Heart left ventricle (tissue), 16 donors: ENCODE measurements around the gene TERT. TPM values are rescaled to one million over a fixed set of nuclear protein-coding genes. Genes with fewer than 3 reads are reported as not detected.

Experiments used
- ATAC-seq, 4 donors: fragments of 200-7000 bp; cut with Tn5 transposase; one replicate each; pipeline ENCODE4 v1.9.1; 2020 to 2022; ENCODE audit warnings: moderate library complexity in 4 of 4, mild to moderate bottlenecking in 3 of 4, moderate number of reproducible peaks in 1 of 4
- DNase-seq, 5 donors: peaks; one replicate each; pipeline ENCODE4 v3.0.0-alpha.2; 2020
- H3K27ac ChIP-seq, 12 donors: fragments of 200-600 bp; sonication (generic) in 4 of 12; one replicate each; pipeline versions ENCODE4 v1.5.0 to v1.8.0; 2016 to 2022; ENCODE audit warnings: mild to moderate bottlenecking in 2 of 12
- H3K27me3 ChIP-seq, 9 donors: fragments of 200-600 bp; sonication (generic) in 2 of 9; one replicate each; pipeline versions ENCODE4 v1.5.1 to v1.8.0; 2016 to 2022; ENCODE audit warnings: mild to moderate bottlenecking in 3 of 9
- H3K36me3 ChIP-seq, 9 donors: fragments of 200-600 bp; sonication (generic) in 2 of 9; one replicate each; pipeline versions ENCODE4 v1.5.0 to v1.8.0; 2018 to 2022; ENCODE audit warnings: mild to moderate bottlenecking in 2 of 9
- H3K4me1 ChIP-seq, 12 donors: fragments of 200-600 bp; sonication (generic) in 4 of 12; one replicate each; pipeline versions ENCODE4 v1.5.0 to v1.8.0; 2016 to 2022; ENCODE audit warnings: mild to moderate bottlenecking in 3 of 12
- H3K4me3 ChIP-seq, 12 donors: fragments of 200-600 bp; sonication (generic) in 4 of 12; one replicate each; pipeline versions ENCODE4 v1.5.0 to v1.8.0; 2017 to 2022; ENCODE audit warnings: mild to moderate bottlenecking in 9 of 12, moderate library complexity in 4 of 12
- H3K9me3 ChIP-seq, 12 donors: fragments of 200-600 bp; sonication (generic) in 4 of 12; one replicate each; pipeline versions ENCODE4 v1.5.0 to v1.8.0; 2016 to 2022; ENCODE audit warnings: mild to moderate bottlenecking in 1 of 12
- POLR2A ChIP-seq, 2 donors: fragments of 450-650 bp; IDR thresholded peaks; one replicate each; pipeline ENCODE4 v1.6.1; 2017; ENCODE audit warnings: antibody characterized with exemption in 2 of 2, mild to moderate bottlenecking in 2 of 2, moderate library complexity in 2 of 2
- WGBS, 4 donors: extraction: QIAGEN DNeasy Blood & Tissue Kit in 2 of 4; methylation state at CpG; one replicate each; pipeline versions ENCODE4 v1.1.5 to v1.1.7; 2013 to 2018; 5-methylcytosine and 5-hydroxymethylcytosine counted together
- intact Hi-C, 10 donors: fragments of 100-400 bp; cut with DNase I; formaldehyde crosslinking; loops; one replicate each; pipeline versions ENCODE4 v1.11.1 to v1.14.2; 2022
- polyA plus RNA-seq, 2 donors: library from polyadenylated mRNA; stranded (reverse); fragments of 200-250 nt; gene quantifications; one replicate each; pipeline ENCODE4 v1.2.3, GENCODE V29; 2013
- total RNA-seq, 9 donors: library from RNA; depleted of rRNA in 2 of 9; stranded (reverse); fragments of >200 nt in 2 of 9; fragmentation: NEBNext Ultra II Directional in 3 of 9; extraction: Animal tissue kit (Norgen Biotek cat#: 25700) in 3 of 9; gene quantifications; one replicate each; pipeline versions ENCODE4 v1.1.0 to v1.2.4, GENCODE V29; 2016 to 2023
- TF ChIP-seq, protein P1 (sequence below), 12 donors: fragments of 200-600 bp; sonication (generic) in 4 of 12; IDR thresholded peaks; one replicate each; pipeline versions ENCODE4 v1.5.0 to v1.8.0; 2018 to 2022; ENCODE audit warnings: antibody characterized with exemption in 12 of 12, mild to moderate bottlenecking in 5 of 12
- donor health status: ischemic (EF 13 %, LVEDD 7.1; RV severe dilation, severe dysfunction).
- donor health status: healthy with polysubstance abuse.
- donor health status: DM: no; HTN: yes; CAD: no.
- donor health status: DM: no; HTN: no; CAD: no.
- donor health status: ischemic (EF 25% LVEDD 6.9; RV normal size, moderate dysfunction).
- donor health status: ischemic (EF 25% LVEDD 5.7; RV mildly dilated, moderate dysfunction).
- donor health status: healthy.
- donor health status: DM: yes; HTN: yes; CAD: no.
- donor health status: ischemic (EF 35%, LVEDD 5.7; RV mildly dilated, moderate dysfunction).
- donor health status: nonischemic (EF 11% LVEDD 7.7; RV severe dilation, severe dysfunction).
- donor health status: DM: yes; HTN: yes; CAD: no.
- donor health status: PGD.
- donor health status: ischemic (EF 29% LVEDD 5.4; RV normal size, mild dysfunction).
- donor health status: nonischemic (EF 23%, LVEDD 6.1; RV moderate dilation, normal function).

TERT gene
- total and polyA plus RNA-seq, 11 donors, result not detected

DNA sequence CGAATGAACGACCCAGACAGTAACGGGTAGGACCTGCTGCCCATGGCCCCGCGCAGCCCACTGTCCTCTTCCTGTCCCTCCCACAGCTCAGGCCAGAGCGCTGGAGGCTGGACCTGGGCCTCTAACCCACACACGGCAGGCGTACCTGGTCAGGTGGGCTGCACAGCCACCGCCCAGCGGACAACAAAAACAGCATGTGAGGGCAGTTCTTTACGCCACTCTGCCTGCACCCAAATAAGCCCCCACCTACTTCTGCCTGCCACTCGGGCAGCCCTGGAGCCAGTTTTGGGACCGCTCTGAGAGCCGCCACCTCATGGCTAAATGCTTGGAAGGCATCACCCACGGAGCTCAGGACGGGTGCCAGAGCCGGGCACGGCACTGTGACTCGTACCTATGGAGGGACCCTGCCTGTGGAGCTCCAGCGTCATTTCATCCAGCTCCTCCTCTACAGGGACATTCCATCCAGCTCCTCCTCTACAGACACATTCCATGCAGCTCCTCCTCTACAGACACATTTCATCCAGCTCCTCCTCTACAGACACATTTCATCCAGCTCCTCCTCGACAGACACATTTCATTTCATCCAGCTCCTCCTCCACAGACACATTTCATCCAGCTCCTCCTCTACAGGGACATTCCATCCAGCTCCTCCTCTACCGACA, 31.1 kb upstream of the TERT start:
- no peak for TF ChIP-seq POLR2A (IDR thresholded peaks at IDR 0.05)
- H3K27ac ChIP-seq, result no peak overlapping the region
- H3K4me3 ChIP-seq, result no peak overlapping the region
- 87 to 92% (median 91%) methylated on average over 16 to 22 of the region's 22 CpGs for WGBS, 4 donors
- intact Hi-C loops, result no loop called here
- ATAC-seq, result no peak
- no peaks in the 10 kb centered on the region for H3K27me3 ChIP-seq
- DNase-seq, result no peak
- H3K9me3 ChIP-seq, result no peaks in the 10 kb centered on the region
- H3K36me3 ChIP-seq, result peaks cover 0 to 69% (median 53%) of the 10 kb centered on the region in 9 donors
- no peaks in the 10 kb centered on the region for H3K4me1 ChIP-seq

DNA sequence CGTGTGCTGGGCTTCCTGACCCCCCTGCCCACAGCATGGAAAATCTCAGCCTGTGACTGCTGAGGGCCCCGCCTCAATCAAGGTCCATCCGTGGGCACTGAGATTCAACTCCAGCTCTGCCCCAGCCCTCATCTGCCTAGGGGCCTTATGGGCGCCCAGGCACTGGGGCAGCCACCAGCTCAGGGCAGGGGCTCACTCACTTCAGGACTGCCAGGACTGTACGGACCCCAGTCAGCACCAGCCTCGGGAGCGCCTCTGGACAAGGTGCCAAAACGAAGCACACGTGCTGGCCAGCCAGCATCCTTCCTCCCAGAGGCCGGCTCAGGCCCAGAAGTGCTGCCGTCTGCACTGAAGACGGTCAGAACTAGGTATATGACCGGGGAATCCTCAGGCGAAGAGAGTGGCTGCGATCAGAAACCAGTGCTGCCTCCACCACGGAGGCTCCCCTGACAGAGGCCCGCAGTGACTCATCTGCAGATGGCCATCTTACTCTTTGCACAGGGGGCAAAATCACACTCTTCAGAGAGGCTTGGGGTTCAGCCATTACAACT, 30.4 kb upstream of the TERT start:
- Histone ChIP-seq H3K4me3 (no peak overlapping the region), H3K27ac (no peak overlapping the region), H3K27me3 (no peaks in the 10 kb centered on the region), H3K4me1 (no peaks in the 10 kb centered on the region), H3K36me3 (peaks cover 0 to 69% (median 54%) of the 10 kb centered on the region in 9 donors), H3K9me3 (no peaks in the 10 kb centered on the region)
- intact Hi-C loops, result no loop called here
- no peak for TF ChIP-seq POLR2A (IDR thresholded peaks at IDR 0.05)
- TF ChIP-seq, protein P1, sequence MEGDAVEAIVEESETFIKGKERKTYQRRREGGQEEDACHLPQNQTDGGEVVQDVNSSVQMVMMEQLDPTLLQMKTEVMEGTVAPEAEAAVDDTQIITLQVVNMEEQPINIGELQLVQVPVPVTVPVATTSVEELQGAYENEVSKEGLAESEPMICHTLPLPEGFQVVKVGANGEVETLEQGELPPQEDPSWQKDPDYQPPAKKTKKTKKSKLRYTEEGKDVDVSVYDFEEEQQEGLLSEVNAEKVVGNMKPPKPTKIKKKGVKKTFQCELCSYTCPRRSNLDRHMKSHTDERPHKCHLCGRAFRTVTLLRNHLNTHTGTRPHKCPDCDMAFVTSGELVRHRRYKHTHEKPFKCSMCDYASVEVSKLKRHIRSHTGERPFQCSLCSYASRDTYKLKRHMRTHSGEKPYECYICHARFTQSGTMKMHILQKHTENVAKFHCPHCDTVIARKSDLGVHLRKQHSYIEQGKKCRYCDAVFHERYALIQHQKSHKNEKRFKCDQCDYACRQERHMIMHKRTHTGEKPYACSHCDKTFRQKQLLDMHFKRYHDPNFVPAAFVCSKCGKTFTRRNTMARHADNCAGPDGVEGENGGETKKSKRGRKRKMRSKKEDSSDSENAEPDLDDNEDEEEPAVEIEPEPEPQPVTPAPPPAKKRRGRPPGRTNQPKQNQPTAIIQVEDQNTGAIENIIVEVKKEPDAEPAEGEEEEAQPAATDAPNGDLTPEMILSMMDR (IDR thresholded peaks at IDR 0.05), result no peak
- 90 to 94% (median 91%) methylated on average over 5 to 17 of the region's 17 CpGs for WGBS, 4 donors
- DNase-seq (peak in 2 of 5 donors; percentile 18 to 48), ATAC-seq (peak in 3 of 4 donors; percentile 22 to 27 (median 26))

DNA sequence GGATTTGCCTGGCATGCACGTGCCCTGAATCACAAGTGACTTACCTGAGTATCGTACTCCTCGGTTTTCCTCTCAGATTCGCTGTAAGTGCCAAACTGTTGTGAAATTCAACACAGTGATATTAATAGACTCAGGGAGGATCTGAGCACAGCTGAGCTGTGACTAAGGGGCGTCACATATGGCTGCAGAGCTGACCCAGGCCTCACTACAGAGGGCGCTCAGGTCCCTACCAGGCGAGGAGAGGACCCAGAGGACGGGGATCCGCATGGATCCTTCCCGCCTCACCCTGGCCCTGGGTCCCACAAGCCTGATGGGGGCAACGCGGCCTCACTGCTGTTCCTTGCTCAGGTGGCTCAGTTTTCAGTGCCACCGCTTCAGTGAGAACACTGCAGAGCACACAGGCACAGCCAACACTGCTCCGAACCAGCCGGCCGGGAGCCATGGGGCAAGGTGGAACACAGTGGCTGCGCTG, 29.9 kb upstream of the TERT start:
- intact Hi-C loops, result no loop called here

DNA sequence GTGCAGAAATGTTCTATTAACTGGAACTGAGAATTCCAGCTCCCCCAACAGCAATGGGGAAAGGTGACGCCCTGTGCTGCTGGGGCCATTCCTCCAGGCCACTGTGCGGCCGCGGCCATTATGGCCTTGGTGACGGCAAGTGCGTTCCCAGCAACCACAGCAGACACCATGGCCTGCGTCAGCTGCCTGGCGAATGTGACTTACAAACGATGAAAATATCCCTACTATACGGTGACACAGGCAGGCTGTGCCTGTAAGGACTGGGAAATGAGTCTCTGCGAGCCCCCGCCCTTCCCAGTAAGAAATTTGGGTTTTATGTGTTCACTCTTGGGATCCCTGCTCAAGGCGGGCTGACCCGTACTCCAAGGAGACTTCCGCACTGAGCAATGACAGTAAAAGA, 29.4 kb upstream of the TERT start:
- Histone ChIP-seq H3K4me3 (no peak overlapping the region), H3K36me3 (peaks cover 0 to 74% (median 59%) of the 10 kb centered on the region in 9 donors), H3K27ac (no peak overlapping the region), H3K4me1 (no peaks in the 10 kb centered on the region), H3K9me3 (no peaks in the 10 kb centered on the region), H3K27me3 (no peaks in the 10 kb centered on the region)
- ATAC-seq, result no peak
- WGBS, 4 donors, result 92 to 98% (median 97%) methylated on average over 13 to 15 of the region's 15 CpGs
- intact Hi-C loops, result no loop called here
- TF ChIP-seq, protein P1 (IDR thresholded peaks at IDR 0.05), result no peak
- peak in 1 of 5 donors; percentile 48 for DNase-seq

More for the DNA sequence above, 29.9 kb upstream of the TERT start:
- no peak for TF ChIP-seq POLR2A (IDR thresholded peaks at IDR 0.05)
- TF ChIP-seq, protein P1 (IDR thresholded peaks at IDR 0.05), result no peak
- Histone ChIP-seq H3K4me3 (no peak overlapping the region), H3K9me3 (no peaks in the 10 kb centered on the region), H3K4me1 (no peaks in the 10 kb centered on the region), H3K27ac (no peak overlapping the region), H3K27me3 (no peaks in the 10 kb centered on the region), H3K36me3 (peaks cover 0 to 70% (median 55%) of the 10 kb centered on the region in 9 donors)
- peak in 1 of 5 donors; percentile 22 for DNase-seq
- peak in 3 of 4 donors; percentile 51 to 60 (median 60) for ATAC-seq
- WGBS, 4 donors, result 77 to 93% (median 91%) methylated on average over 10 to 17 of the region's 17 CpGs
